Brain microvascular endothelial cell (primary cell): ENCODE data around the gene BIRC6.

Source experiments
- DNase-seq: peaks from one replicate; pipeline ENCODE4 v3.0.0-alpha.2; 2020
- H3K27ac ChIP-seq: fragments of 250-450 bp; sonication (Bioruptor Pico); 2 replicates; pipeline ENCODE4 v1.5.1; 2020; ENCODE audit warnings: mild to moderate bottlenecking, moderate library complexity
- H3K27me3 ChIP-seq: fragments of 250-450 bp; sonication (Bioruptor Pico); replicated peaks from 2 replicates; pipeline ENCODE4 v1.5.1; 2020; ENCODE audit warnings: mild to moderate bottlenecking
- H3K36me3 ChIP-seq: fragments of 250-450 bp; sonication (Bioruptor Pico); replicated peaks from 2 replicates; pipeline ENCODE4 v1.5.1; 2020; ENCODE audit warnings: mild to moderate bottlenecking
- H3K4me3 ChIP-seq: 2 replicates; pipeline ENCODE4 v1.5.1; 2011; ENCODE audit warnings: low read depth, mild to moderate bottlenecking, control low read depth, low read length, moderate library complexity
- CTCF ChIP-seq: IDR thresholded peaks from 2 replicates; pipeline ENCODE4 v1.5.1; 2011; ENCODE audit warnings: low read depth, mild to moderate bottlenecking, moderate library complexity, low read length, control low read depth, inconsistent platforms; ENCODE audit errors: missing control alignments
- in situ Hi-C: cut with HindIII; loops from 2 replicates; pipeline ENCODE4 v1.10.0; 2017; ENCODE audit warnings: low sequenced_read_pairs, low pct_ligation_motif_present

Gene BIRC6

GRCh38 chr2:32427672-32428610 is 71.1 kb downstream of the BIRC6 start:
- TF ChIP-seq CTCF: no peak

GRCh38 chr2:32430804-32431203 is 74.0 kb downstream of the BIRC6 start:
- H3K36me3 ChIP-seq: peaks cover 8% of the 10 kb centered on the region
- H3K27ac ChIP-seq: no peak overlapping the region
- no peak overlapping the region for H3K4me3 ChIP-seq
- H3K27me3 ChIP-seq: no peaks in the 10 kb centered on the region
- DNase-seq: no peak
- no peak for TF ChIP-seq CTCF
- in situ Hi-C loops: no loop called here

More at GRCh38 chr2:32427672-32428610, 71.1 kb downstream of the BIRC6 start:
- DNase-seq: no peak
- in situ Hi-C loops: no loop called here
- Histone ChIP-seq H3K36me3 (peaks cover 8% of the 10 kb centered on the region), H3K4me3 (no peak overlapping the region), H3K27me3 (no peaks in the 10 kb centered on the region), H3K27ac (no peak overlapping the region)

- in situ Hi-C loops: no loop called here
- no peak for TF ChIP-seq CTCF
- peaks cover 17% of the 10 kb centered on the region for H3K36me3 ChIP-seq
- no peaks in the 10 kb centered on the region for H3K27me3 ChIP-seq
- H3K4me3 ChIP-seq: no peak overlapping the region
- H3K27ac ChIP-seq: peak overlapping the region; percentile 30
- peak; percentile 6 for DNase-seq
Measured at GRCh38 chr2:32436150-32436549, 79.3 kb downstream of the BIRC6 start.

- Histone ChIP-seq H3K27ac (no peak overlapping the region), H3K27me3 (no peaks in the 10 kb centered on the region), H3K36me3 (peaks cover 38% of the 10 kb centered on the region), H3K4me3 (no peak overlapping the region)
- no peak for DNase-seq
- TF ChIP-seq CTCF: no peak
- in situ Hi-C loops: no loop called here
Measured at GRCh38 chr2:32442020-32442467, 85.2 kb downstream of the BIRC6 start.

GRCh38 chr2:32446369-32446768 is 89.5 kb downstream of the BIRC6 start:
- no peak for DNase-seq
- in situ Hi-C loops: no loop called here
- Histone ChIP-seq H3K36me3 (peaks cover 31% of the 10 kb centered on the region), H3K27ac (no peak overlapping the region), H3K4me3 (no peak overlapping the region), H3K27me3 (no peaks in the 10 kb centered on the region)
- no peak for TF ChIP-seq CTCF
